ENCODE measurements around the gene CPT1B.

The CPT1B gene

GRCh38 chr22:50585781-50586180, 7.6 kb upstream of the CPT1B start:
- no peak for DNase-seq (ENCODE audit: low spot score)

GRCh38 chr22:50585238-50585637, 7.0 kb upstream of the CPT1B start:
- DNase-seq (ENCODE audit: low spot score) = no peak

- DNase-seq (ENCODE audit: low spot score) = no peak
Measured at GRCh38 chr22:50584106-50585096, 6.2 kb upstream of the CPT1B start.

- DNase-seq (ENCODE audit: low spot score) = no peak
Measured at GRCh38 chr22:50583294-50583861, 5.2 kb upstream of the CPT1B start.

- DNase-seq (ENCODE audit: low spot score) = peak; percentile 100
Measured at GRCh38 chr22:50582493-50583293, 4.5 kb upstream of the CPT1B start, which contains the start of gene CHKB. TSS of gene CHKB (minus strand) at chr22:50582849. CDS start at chr22:50582781, 68 bp downstream.

GRCh38 chr22:50581950-50582492, 3.8 kb upstream of the CPT1B start:
- DNase-seq (ENCODE audit: low spot score) = no peak

GRCh38 chr22:50581031-50581949, 3.1 kb upstream of the CPT1B start:
- no peak for DNase-seq (ENCODE audit: low spot score)

- no peak for DNase-seq (ENCODE audit: low spot score)
Measured at GRCh38 chr22:50579752-50580151, 1.5 kb upstream of the CPT1B start.

- no peak for DNase-seq (ENCODE audit: low spot score)
Measured at GRCh38 chr22:50578776-50579310, 616 bp upstream of the CPT1B start.

- no peak for DNase-seq (ENCODE audit: low spot score)
Measured at GRCh38 chr22:50577697-50577986, 585 bp downstream of the CPT1B start.

- no peak for DNase-seq (ENCODE audit: low spot score)
Measured at GRCh38 chr22:50576806-50577696, 1.2 kb downstream of the CPT1B start.

GRCh38 chr22:50576070-50576469, 2.2 kb downstream of the CPT1B start:
- peak; percentile 93 for DNase-seq (ENCODE audit: low spot score)

GRCh38 chr22:50575426-50575941, 2.7 kb downstream of the CPT1B start:
- DNase-seq (ENCODE audit: low spot score) = no peak

GRCh38 chr22:50574383-50574755, 3.9 kb downstream of the CPT1B start:
- DNase-seq (ENCODE audit: low spot score) = no peak

GRCh38 chr22:50573491-50574382, 4.5 kb downstream of the CPT1B start:
- DNase-seq (ENCODE audit: low spot score) = no peak

- DNase-seq (ENCODE audit: low spot score) = no peak
Measured at GRCh38 chr22:50572965-50573364, 5.3 kb downstream of the CPT1B start.

GRCh38 chr22:50571264-50572175, 6.7 kb downstream of the CPT1B start:
- no peak for DNase-seq (ENCODE audit: low spot score)

GRCh38 chr22:50570861-50571260, 7.4 kb downstream of the CPT1B start:
- DNase-seq (ENCODE audit: low spot score) = no peak

Measured in HuH-7 (cell line).